Measurements from ENCODE around the gene TMEM205.
"Not testable (repeated sequence)": the region's sequence is repeated elsewhere in the genome, so short reads cannot be mapped to it uniquely, and the experiment has no call there.

TMEM205 gene

DNA sequence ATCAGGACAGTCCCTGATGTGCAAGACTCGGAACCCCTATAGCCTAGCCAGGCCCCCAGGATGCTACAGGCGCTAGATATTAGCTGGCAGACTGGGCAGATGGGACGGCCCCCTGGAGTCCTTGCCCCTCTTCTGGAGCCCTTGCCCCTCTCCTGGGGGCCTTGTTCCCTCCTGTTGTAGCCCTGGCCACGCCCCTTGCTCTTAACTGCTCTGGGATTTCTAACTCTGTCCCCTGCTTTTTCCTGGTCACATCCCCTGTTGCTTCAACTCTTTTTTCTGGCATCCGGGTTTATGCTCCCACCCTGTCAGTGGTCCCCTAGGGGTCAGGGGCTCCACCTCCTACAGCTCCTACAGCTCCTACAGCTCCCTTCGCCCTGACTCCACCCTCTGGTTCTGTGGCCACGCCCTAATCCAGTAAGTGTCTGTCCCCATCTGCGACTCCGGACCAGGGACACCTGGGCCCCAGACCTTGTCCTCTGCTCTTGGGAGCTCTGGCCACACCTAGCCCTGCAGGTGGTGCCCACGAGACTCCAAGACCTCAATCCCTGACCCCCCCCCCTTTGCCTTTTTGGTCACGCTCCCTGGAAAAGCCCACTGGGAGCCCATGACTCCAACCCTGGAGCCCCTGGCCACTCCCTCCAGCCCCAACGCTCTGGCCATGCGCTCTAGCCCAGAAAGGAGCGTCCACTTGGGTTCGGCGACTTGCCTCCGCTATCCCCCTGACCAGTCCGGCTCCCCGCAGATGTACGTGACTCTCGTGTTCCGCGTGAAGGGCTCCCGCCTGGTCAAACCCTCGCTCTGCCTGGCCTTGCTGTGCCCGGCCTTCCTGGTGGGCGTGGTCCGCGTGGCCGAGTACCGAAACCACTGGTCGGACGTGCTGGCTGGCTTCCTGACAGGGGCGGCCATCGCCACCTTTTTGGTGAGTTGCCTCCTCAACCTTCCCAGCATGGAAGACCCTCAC, 16.0 kb upstream of the TMEM205 start:
- peak in 1 of 2 experiments; percentile 56 for DNase-seq
- TF ChIP-seq POLR2A (IDR thresholded peaks at IDR 0.05; ENCODE audit: low read length): no peak
- TF ChIP-seq GATA1 (IDR thresholded peaks at IDR 0.05; ENCODE audit: low read depth, low read length): no peak

DNA sequence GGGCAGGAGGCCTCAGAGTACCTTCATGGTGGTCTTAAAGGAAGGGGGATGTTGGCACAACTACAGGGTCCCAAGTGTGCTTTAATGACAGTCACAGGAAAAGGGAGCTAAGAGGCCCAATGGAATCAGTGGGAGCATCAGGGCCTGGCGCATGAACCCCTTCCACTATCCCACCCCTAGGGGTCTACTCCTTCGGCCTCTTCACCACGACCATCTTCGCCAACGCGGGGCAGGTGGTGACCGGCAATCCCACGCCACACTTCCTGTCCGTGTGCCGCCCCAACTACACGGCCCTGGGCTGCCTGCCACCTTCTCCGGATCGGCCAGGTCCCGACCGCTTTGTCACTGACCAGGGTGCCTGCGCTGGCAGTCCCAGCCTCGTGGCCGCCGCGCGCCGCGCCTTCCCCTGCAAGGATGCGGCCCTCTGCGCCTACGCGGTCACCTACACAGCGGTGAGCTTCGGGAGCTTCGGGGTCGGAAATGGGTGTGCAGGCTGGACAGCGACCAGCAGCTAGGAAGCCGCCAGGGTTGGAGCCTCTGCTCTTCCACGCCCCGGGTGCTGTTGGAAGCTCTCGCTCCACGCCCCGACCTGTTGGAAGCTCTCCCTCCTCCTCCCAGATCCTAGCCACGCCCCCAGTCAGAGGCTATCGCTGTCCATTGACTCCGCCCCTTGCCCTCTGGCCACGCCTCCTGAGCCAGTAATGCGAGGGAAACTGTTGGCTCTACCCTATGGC, 15.1 kb upstream of the TMEM205 start:
- peak; percentile 77 to 90 for DNase-seq
- TF ChIP-seq GATA1 (IDR thresholded peaks at IDR 0.05; ENCODE audit: low read depth, low read length) (no peak), POLR2A (IDR thresholded peaks at IDR 0.05; ENCODE audit: low read length) (no peak)

DNA sequence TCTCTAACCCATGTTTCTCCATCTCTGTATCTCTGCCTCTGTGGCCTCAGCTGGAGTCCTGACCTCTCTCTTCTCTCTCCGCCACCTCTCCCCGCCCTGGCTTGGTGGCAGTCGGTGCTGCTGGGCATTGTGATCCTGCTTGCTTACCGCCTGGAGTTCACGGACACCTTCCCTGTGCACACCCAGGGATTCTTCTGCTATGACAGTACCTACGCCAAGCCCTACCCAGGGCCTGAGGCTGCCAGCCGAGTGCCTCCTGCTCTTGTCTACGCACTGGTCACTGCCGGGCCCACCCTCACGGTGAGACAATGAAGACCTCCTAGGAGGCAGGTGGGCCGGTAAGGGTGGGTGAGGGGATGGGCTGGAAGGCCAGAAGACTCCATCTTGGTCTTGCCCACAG, 13.4 kb upstream of the TMEM205 start:
- no peak for TF ChIP-seq GATA1 (IDR thresholded peaks at IDR 0.05; ENCODE audit: low read depth, low read length)
- no peak for TF ChIP-seq POLR2A (IDR thresholded peaks at IDR 0.05; ENCODE audit: low read length)
- DNase-seq: no peak

DNA sequence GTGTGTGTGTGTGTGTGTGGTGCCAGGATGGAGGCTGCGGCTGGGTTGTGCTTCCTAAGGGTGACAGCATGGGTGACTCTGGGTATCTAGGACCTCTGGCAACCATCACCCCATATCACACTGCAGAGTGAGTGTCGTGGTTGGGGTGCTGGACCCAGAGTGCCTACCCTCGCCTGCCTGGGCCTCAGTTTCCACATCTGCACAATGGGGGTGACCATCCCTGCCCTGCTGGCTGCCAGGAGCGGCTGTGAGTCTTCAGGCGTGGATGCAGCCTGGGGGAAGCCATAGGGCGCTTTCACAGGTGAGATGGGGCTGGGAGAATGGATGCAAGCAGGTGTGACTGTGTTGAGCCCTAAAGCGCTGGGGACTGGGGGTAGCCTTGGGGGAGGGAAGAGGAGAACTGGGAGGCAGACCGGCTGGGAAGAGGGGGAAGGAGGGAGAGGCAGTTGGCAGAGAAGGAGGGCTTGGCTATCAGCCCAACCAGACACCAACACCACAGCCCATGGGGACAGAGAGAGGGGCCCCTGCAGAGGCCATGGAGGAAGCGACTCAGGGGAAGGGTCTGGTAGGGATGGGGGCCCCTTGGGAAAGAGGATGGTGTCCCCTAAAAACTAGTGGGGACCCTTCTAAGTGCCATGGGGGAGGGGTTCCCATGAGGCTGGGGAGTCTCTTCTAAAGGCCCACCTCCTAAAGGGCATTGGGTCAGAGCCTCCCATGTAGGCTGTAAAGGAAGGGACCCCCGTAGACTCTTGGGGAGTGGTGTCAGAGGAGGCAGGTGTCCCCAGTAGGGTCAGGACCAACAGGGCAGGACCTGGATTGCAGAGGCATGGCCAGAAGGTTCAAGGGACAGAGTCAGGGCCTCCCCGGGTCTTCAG, 10.8 kb upstream of the TMEM205 start:
- DNase-seq: no peak
- TF ChIP-seq POLR2A (IDR thresholded peaks at IDR 0.05; ENCODE audit: low read length): no peak
- TF ChIP-seq GATA1 (IDR thresholded peaks at IDR 0.05; ENCODE audit: low read depth, low read length): no peak

DNA sequence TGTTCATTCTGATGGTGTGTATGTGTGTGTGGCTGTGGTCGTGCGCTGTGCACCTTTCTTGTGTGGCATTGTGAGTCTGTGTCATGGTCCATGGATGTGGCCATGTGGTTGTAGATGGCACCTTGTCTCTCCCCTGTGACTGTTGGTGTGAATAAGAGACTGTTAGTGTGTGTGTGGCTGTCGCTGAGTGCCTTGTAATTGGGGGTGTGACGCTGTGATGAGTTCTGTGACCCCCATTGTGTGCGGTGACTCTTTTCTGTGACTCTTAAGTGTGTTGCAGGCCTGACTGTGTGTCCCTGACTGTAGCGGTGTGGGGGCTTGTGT, 10.0 kb upstream of the TMEM205 start:
- TF ChIP-seq POLR2A (IDR thresholded peaks at IDR 0.05; ENCODE audit: low read length): no peak
- no peak for TF ChIP-seq GATA1 (IDR thresholded peaks at IDR 0.05; ENCODE audit: low read depth, low read length)
- DNase-seq: no peak

GRCh38 chr19:11355160-11356073, 9.3 kb upstream of the TMEM205 start, which contains the start of gene PLPPR2:
PLPPR2 (plus strand) TSS chr19:11355432; CDS start chr19:11357674, 2,242 bp downstream.
- TF ChIP-seq GATA1 (IDR thresholded peaks at IDR 0.05; ENCODE audit: low read depth, low read length): no peak
- peak; percentile 2 for TF ChIP-seq POLR2A (IDR thresholded peaks at IDR 0.05; ENCODE audit: low read length)
- peak; percentile 80 to 81 for DNase-seq

- not testable (repeated sequence) for DNase-seq
Observed at GRCh38 chr19:11354102-11354501, 8.0 kb upstream of the TMEM205 start.

GRCh38 chr19:11349171-11349570, 3.1 kb upstream of the TMEM205 start:
- DNase-seq: no peak

DNA sequence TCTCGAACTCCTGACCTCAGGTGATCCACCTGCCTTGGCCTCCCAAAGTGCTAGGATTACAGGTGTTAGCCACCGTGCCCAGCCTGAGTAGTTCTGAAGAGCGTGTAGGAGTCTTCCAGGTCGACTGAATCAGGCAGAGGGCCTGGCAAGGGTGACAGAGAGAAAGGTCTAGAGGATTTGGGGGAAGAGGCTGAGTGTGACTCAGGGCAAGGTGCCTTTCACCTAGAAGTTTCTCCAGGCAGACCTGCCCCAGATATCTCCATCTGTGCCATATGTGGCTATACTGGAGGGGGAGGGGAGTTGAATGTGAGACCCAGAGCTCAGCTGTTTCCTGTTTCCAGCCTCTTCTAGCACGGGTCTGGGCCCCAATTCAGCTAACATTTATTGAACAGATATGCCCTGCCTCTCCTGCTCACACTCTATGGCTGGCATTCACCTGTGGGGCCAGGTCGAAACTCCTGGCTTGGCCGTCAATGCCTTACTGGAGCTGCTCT, 1.5 kb upstream of the TMEM205 start:
- TF ChIP-seq GATA1 (IDR thresholded peaks at IDR 0.05; ENCODE audit: low read depth, low read length) (no peak), POLR2A (IDR thresholded peaks at IDR 0.05; ENCODE audit: low read length) (no peak)
- no peak for DNase-seq

More at GRCh38 chr19:11349171-11349570, 3.1 kb upstream of the TMEM205 start:
- no peak for TF ChIP-seq GATA1 (IDR thresholded peaks at IDR 0.05; ENCODE audit: low read depth, low read length)
- no peak for TF ChIP-seq POLR2A (IDR thresholded peaks at IDR 0.05; ENCODE audit: low read length)

DNA sequence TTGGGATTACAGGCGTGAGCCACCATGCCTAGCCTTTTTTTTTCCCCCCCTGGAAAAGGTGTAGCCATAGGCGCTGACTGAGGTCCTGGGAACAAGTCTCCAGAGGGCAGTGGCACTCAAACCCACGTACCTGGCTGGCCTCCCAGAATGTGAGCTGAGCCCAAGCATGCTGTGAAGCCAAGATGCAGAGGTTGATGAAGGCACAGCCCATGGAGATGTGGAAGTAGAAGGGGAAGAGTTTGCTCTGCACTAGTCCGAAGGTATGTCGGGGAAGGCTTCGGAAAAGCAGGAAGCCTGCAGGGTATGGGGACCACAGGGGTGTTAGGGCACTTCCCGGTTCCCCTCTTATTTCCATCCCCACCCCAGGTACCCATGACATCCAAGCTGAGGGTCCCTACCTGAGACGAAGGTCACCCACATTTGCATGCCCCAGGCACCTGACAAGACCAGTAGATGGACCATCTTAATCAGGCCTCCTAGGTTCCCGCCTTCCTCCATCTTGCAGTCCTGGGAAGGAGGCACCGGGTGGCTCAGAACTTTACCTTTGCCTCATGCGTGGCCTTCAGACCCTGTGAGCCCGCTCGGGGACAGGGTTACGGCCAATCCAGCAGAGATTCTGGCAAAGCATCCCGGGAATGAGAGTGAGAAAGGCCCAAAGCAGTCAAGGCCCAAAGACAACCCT, 805 bp downstream of the TMEM205 start:
- DNase-seq: no peak
- no peak for TF ChIP-seq POLR2A (IDR thresholded peaks at IDR 0.05; ENCODE audit: low read length)
- no peak for TF ChIP-seq GATA1 (IDR thresholded peaks at IDR 0.05; ENCODE audit: low read depth, low read length)

DNA sequence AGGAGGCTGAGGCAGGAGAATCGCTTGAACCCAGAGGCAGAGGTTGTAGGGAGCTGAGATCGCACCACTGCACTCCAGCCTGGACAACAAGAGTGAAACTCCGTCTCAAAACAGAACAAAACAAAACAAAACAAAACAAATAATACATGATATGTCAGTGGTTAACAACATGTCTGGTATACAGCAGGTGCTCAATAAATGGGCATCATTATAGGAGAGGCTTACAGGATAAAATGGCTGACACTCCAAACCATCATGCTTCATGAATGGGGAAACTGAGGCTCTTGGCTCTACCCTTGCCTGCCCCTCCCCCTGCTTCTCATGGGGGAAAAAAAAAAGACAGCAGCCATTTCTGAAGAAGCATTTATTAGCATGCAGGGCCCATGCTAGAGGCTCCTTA, 3.6 kb downstream of the TMEM205 start:
- TF ChIP-seq GATA1 (IDR thresholded peaks at IDR 0.05; ENCODE audit: low read depth, low read length) (no peak), POLR2A (IDR thresholded peaks at IDR 0.05; ENCODE audit: low read length) (no peak)
- no peak for DNase-seq

GRCh38 chr19:11340099-11340467, 6.0 kb downstream of the TMEM205 start:
- DNase-seq: not testable (repeated sequence)
